Right renal cortex interstitium (tissue), 3 donors: ENCODE results near the gene MBP. TPM values are rescaled to one million over a fixed set of nuclear protein-coding genes. Genes with fewer than 3 reads are reported as not detected.
"Not testable (repeated sequence)": the region's sequence is repeated elsewhere in the genome, so short reads cannot be mapped to it uniquely, and the experiment has no call there.

Experiments used
- DNase-seq, 3 donors: peaks; one replicate each; pipeline ENCODE4 v3.0.0-alpha.2; 2013; ENCODE audit warnings: low read depth in 3 of 3, low spot score in 2 of 3
- polyA plus RNA-seq, 3 donors: library from polyadenylated mRNA; unstranded; fragments of 120-200 nt; gene quantifications; one replicate each; pipeline ENCODE4 v1.2.1, GENCODE V29; 2013; ENCODE audit not compliant: insufficient read length in 3 of 3

The MBP gene
- polyA plus RNA-seq, 3 donors, result 17.5 to 20.9 (median 17.7) TPM

- DNase-seq, result no peak
Observed at GRCh38 chr18:76960528-76961035, 172.0 kb downstream of the MBP start.

- DNase-seq, result no peak
Observed at GRCh38 chr18:76959605-76960004, 173.0 kb downstream of the MBP start.

DNA sequence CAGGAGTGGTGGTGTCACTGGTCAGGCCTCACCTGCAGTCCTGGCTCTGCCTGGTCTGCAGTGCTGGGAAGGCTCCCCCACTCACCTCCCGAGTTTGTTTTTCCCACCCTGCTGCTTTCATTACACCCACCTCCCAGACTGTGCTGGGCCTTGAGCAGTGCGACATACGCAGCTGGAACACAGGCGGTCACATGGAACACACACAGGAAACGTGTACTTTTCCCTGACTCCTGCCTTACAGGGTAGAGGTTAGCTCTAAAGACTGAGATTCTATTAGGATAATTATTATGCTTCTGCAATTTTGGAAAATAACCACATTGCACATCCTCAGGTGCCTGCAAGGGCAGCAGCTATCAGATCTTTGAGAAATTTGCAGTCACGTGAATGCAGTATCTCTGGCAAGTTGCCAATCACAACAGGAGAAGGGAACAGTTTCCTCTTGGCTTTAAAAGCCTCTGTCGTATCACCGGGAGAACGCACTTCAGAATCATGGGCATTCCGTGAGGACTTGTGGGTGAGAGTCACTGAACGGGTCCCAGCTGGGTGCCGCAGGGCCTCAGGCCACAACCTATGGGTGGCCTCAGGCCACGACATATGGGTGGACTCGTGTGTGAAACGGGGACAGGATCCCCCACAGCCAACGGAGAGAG is 173.8 kb downstream of the MBP start:
- no peak for DNase-seq

DNA sequence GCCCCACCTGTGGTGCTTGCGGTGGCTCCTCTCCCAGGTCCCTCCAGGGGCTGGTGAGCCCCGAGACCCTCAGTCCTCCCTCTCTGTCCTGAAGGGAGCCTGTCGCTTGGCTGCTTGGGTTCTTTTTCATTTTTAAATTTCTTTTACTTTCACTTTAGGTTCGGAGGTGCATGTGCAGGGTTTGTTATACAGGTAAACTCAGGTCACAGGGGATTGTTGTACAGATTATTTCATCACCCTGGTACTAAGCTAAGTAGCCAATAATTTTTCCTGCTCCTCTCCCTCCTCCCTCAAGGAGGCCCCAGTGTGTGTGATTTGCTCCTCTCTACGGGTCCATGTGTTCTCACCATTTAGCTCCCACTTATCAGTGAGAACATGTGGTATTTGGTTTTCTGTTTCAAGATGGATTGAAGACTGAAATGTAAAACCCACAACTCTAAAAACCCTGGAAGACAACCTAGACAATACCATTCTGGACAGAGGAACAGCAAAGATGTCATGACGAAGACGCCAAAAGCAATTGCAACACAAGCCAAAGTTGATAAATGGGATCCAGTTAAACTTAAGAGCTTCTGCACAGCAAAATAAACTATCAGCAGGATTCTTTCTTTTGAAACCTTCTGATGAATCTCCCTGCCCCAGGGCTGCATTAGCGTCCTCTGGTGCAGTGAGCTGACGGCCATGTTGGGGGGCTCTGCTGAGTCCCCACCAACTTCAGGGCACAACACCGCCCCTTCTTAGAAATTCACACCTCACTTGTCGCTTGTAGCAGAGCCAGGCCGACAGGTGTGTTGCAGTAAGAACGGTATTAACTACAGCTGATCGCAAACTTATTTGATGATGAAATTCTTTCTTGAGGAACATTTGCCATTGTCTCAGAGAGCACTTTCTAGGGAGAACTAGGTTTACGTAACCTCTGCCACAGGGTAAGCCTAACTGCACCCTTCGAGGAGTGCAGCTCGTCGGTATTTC is 174.9 kb downstream of the MBP start:
- no peak for DNase-seq

DNA sequence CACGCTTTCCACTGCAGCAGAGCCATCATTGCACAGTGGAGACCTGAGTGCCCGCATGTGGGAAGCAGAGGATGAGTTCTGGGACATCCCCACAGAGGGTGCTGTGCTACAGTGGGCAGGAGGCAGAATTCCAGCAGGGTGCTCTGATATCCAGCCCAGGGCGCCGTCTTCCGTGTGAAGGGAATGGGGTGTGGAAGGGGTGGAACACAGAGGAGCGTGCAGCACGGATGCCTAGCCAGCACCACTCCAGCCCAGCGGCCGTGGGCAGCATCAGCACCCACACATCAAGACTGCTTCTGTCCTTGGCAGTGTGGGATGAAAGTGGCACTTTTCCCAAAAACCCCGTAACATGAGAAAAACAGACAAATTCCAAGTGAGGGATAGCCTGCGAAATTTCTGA is 175.9 kb downstream of the MBP start:
- DNase-seq, result no peak

DNA sequence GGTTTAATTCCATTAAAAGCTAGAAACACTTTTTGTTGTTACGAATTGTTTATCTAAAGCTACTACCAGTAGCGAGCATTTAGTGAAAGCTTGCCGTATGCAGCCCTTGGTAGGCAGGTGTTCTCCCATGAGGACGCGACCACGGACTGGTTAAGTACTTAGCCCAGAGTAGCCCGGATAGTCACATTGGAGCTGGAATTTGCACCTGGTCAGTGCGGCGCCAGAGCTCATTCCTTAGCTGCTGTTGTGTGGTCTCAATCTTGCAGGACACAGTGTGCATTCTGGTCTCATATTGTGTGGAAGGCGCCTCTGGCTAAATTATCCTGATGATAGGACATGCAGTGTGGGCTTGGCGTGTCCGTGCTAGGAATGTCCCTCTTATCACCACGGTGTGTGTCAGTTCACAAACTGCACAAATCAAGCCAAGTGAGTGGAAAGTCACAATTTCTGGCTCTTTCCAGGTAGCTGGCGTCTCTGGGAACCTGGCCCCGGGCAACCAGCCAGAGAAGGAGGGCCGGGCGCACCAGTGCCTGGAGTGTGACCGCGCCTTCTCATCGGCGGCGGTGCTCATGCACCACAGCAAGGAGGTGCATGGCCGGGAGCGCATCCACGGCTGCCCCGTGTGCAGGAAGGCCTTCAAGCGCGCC is 176.9 kb downstream of the MBP start:
- DNase-seq, result no peak

DNA sequence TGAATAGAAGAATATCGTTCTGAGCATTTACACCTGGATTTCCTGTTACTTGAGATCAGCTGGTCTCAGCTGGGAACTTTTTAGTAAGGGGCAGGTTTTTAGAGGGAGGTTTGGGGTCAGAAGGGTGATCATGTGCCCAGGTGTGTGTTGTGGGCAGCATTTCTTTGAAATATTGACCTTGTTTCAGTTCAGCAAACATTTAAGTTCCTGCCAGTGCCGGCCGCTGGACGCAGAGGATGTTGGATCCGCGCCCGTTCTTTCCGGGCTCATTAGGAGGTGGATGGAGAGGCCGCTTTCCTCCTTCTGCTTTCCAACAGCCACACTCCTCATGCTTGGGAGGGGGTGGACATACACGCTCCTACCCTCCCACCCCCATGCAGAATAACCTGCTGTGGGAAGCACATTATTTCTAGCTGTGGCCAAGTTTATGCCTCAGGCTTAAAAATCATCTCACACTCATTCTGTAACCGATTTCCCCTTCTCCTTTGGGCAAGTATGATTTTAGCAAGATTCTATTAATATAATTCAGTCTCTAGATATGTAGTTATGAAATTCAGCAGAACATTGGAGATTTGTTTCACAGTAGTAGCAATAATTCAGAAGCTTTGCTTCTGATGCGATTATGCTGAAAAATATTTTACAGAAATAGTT is 178.9 kb downstream of the MBP start:
- no peak for DNase-seq

DNA sequence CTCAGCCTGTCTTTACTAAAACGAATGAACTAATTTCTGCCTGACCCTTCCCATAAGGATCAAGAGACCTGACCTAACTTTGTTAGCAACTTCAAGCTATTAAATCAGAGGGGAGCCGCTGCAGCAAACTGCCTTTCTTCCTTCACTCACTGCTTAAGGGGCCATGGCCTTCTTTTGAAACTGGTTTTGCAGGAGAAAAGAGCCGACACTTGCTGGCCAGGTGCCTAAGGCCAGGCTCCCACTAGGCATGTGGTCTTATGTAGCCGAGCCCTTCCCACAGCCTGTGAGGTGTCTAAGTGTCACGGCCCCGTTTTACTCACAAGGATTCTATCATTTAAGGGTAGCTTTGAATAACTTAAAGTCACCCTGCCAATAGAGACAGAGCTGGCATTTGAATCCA is 179.4 kb downstream of the MBP start:
- no peak for DNase-seq

GRCh38 chr18:76952747-76953146 is 179.8 kb downstream of the MBP start:
- no peak for DNase-seq

DNA sequence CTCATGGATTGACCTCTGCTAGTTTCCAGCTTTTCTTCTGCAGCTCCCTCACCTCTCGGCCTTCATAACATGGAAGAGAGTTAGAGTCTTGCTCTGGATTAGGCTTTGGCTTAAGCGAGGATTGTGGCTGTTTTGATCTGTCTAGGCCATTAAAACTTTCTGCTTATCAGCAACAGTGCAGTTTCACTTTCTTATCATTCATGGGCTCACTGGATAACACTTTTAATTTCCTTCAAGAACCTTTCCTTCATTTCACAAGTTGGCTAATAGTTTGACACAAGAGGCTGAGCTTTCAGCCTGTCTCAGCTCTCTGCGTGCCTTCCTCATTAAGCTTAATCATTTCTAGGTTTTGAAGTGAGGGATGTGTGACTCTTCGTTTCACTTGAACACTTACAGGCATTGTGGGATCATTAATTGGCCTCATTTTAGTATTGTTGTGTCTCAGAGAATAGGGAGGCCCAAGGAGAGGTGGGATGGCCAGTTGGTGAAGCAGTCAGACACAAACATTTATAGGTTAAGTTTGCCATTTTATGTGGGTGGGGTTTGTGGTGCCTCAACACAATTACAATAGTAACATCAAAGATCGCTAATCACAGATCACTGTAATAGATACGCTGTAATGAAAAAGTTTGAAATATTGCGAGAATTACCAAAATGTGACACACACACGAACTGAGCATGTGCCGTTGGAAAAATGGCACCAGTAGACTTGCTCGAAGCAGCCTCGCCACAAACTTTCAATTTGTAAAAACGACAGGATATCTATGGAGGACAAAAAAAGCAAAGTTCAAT is 180.9 kb downstream of the MBP start:
- DNase-seq, result no peak

GRCh38 chr18:76948345-76948744 is 184.2 kb downstream of the MBP start:
- no peak for DNase-seq

GRCh38 chr18:76944346-76944745 is 188.2 kb downstream of the MBP start:
- DNase-seq, result not testable (repeated sequence)

GRCh38 chr18:76943542-76944339 is 188.8 kb downstream of the MBP start:
- DNase-seq, result no peak

DNA sequence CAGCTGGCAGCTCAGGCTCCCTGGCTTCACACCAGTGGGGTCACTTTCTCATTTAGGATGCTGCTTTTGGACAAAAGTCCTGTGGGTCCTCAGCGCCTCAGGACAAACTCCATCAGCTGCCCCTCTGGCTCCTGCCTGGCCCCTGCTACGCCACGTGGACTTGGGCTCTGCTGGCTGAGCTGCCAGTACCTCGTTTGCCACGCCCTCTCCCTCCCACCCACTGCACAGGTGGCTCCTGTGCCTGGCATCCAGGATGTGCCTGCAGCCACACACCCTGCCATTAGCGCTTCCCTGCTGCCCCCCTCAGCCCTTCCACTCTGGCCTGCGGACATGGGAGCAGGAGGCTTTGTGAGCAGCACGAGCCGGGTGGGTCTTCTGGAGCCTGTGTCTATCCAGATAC is 191.3 kb downstream of the MBP start:
- no peak for DNase-seq

DNA sequence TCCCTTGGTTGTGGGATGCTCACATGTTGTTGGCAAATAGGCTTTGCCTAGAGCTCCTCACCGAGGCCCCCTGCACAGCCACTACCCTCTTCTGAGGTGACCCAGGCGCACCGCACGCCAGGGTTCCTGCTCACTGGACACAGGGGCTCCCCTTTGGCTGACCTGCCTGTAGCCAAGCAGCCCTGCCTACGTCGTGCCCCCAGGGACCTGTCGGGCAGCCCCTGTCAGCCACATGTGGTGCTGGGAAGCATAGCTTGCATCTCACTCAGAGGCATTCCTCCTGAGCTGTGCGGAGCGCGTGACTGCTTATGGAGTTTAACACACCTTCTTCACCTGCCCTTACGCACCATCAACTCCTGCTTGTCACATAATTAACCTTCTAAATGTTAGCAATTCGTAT is 194.0 kb downstream of the MBP start:
- DNase-seq, result no peak

DNA sequence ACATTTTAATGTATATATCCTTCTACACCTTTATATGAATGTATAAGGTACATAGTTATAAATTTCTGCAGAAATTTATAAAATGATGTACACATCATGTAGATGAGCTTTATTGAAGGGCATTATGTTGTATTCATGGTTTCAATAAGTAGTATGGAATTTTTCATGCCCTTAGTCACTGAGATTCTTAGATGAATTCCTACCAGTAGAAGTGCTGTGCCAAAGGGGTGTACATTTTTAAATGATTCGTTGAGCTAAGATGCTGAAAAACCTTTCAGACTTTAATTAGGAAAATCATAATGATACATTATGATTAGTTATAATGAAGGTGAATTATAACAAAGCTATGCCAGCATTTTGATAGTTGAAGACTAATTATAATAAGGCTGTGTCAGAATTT is 195.0 kb downstream of the MBP start:
- DNase-seq, result no peak

DNA sequence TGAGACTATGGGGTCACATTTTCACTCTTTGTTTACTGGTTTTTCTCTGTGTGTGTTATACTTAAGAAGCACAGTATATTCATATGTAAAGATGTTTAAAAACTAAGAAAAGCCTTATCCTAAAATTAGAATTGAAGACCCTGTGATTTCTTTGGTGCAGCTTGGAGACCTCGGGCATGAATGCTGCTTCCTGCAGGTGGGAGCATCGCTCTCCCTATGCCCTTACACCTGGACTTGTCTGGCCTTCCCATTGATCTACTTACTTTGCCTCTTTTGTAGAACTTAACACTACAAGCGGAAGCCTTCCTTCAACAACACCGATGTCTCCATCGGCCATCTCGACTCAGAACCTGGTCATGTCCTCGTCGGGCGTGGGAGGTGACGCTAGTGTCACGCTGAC is 195.7 kb downstream of the MBP start:
- no peak for DNase-seq

DNA sequence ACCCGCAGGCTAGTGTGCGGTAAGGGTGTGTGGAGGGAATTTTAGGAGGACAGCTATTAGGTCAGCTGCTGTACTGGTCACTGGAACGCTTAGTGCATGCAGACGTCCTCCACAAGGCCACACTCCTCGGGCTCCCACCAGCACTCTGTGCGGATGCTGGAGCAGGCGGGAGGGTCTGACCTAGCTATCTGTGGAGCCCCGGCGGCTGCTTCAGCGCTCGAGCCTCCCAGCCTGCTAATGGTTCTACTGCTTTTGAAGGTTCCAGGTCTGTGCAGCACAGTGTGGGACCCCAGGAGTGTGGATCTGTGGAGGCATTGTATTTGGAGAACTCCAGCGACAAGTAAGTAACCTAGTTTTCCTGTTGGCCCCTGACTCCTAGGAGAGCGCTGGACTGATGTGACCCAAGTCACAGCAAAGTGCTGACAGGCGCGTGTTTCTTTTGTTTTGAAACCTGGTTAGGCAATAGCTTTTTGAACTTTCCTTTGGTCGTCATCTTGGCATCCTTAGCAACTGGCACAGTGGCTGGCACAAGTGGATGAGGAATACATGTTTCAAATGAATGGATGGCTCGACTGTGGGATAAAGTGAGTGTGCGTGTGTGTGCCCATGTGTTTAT is 196.8 kb downstream of the MBP start:
- DNase-seq, result no peak
